ENCODE data around the gene PTPN3.

PTPN3 gene

GRCh38 chr9:109449036-109449798, 48.9 kb downstream of the PTPN3 start:
- DNase-seq (ENCODE audit: low read depth in 2 of 2) = no peak
- H3K4me3 ChIP-seq (replicated peaks in 1 of 2; ENCODE audit: low read depth in 2 of 2, low read length in 2 of 2) = no peak overlapping the region
- no peak for TF ChIP-seq CTCF (IDR thresholded peaks at IDR 0.05; ENCODE audit: low read depth, low read length)

GRCh38 chr9:109448223-109448622, 49.9 kb downstream of the PTPN3 start:
- H3K4me3 ChIP-seq (replicated peaks in 1 of 2; ENCODE audit: low read depth in 2 of 2, low read length in 2 of 2) = no peak overlapping the region
- DNase-seq (ENCODE audit: low read depth in 2 of 2) = peak; percentile 33 to 52
- no peak for TF ChIP-seq CTCF (IDR thresholded peaks at IDR 0.05; ENCODE audit: low read depth, low read length)

GRCh38 chr9:109447329-109448076, 50.6 kb downstream of the PTPN3 start:
- H3K4me3 ChIP-seq (replicated peaks in 1 of 2; ENCODE audit: low read depth in 2 of 2, low read length in 2 of 2) = no peak overlapping the region
- no peak for TF ChIP-seq CTCF (IDR thresholded peaks at IDR 0.05; ENCODE audit: low read depth, low read length)
- no peak for DNase-seq (ENCODE audit: low read depth in 2 of 2)

- TF ChIP-seq CTCF (IDR thresholded peaks at IDR 0.05; ENCODE audit: low read depth, low read length) = no peak
- no peak overlapping the region for H3K4me3 ChIP-seq (replicated peaks in 1 of 2; ENCODE audit: low read depth in 2 of 2, low read length in 2 of 2)
- peak in 1 of 2 donors; percentile 14 for DNase-seq (ENCODE audit: low read depth in 2 of 2)
Observed at GRCh38 chr9:109444771-109445320, 53.3 kb downstream of the PTPN3 start.

- no peak for DNase-seq (ENCODE audit: low read depth in 2 of 2)
- H3K4me3 ChIP-seq (replicated peaks in 1 of 2; ENCODE audit: low read depth in 2 of 2, low read length in 2 of 2) = no peak overlapping the region
- TF ChIP-seq CTCF (IDR thresholded peaks at IDR 0.05; ENCODE audit: low read depth, low read length) = no peak
Observed at GRCh38 chr9:109442716-109443115, 55.4 kb downstream of the PTPN3 start.

- peak; percentile 31 for TF ChIP-seq CTCF (IDR thresholded peaks at IDR 0.05; ENCODE audit: low read depth, low read length)
- peak in 1 of 2 donors; percentile 2 for DNase-seq (ENCODE audit: low read depth in 2 of 2)
- no peak overlapping the region for H3K4me3 ChIP-seq (replicated peaks in 1 of 2; ENCODE audit: low read depth in 2 of 2, low read length in 2 of 2)
Observed at GRCh38 chr9:109441296-109441695, 56.8 kb downstream of the PTPN3 start.

Data from cardiac fibroblast (primary cell).